HPDE6-E6E7 (cell line): ENCODE data around the gene ARF5.

Experiments
- DNase-seq: peaks from one replicate; pipeline ENCODE4 v3.0.0; 2011; ENCODE audit warnings: missing footprints; ENCODE audit errors: extremely low spot score

Gene ARF5

GRCh38 chr7:127635659-127636285 is 47.6 kb downstream of the ARF5 start:
- no peak for DNase-seq

- no peak for DNase-seq
Measured at GRCh38 chr7:127638197-127638596, 50.0 kb downstream of the ARF5 start.
